ENCODE measurements around the gene NOS2. TPM values are rescaled to one million over a fixed set of nuclear protein-coding genes. Genes with fewer than 3 reads are reported as not detected.
"Not testable (repeated sequence)": the region's sequence is repeated elsewhere in the genome, so short reads cannot be mapped to it uniquely, and the experiment has no call there.

Gene NOS2
- polyA plus RNA-seq, 1 donor (not counting 4 experiments of a cell fraction or from before 2014, with no cell fraction given): not detected

- no peak for DNase-seq (ENCODE audit: low read depth, low spot score)
- H3K4me2 ChIP-seq (ENCODE audit: control insufficient read depth, extremely low read depth, insufficient read depth, low read depth, low read length): no peak overlapping the region
- no peak for TF ChIP-seq EZH2 (IDR thresholded peaks at IDR 0.05; ENCODE audit: low read length)
- TF ChIP-seq CTCF (optimal IDR thresholded peaks at IDR 0.05 in 1 of 3, IDR thresholded peaks at IDR 0.05 in 1 of 3, conservative IDR thresholded peaks at IDR 0.05 in 1 of 3; ENCODE audit: extremely low read depth in 1 of 3, insufficient read depth in 2 of 3, low read length in 3 of 3): no peak
- no peak overlapping the region for H3K9ac ChIP-seq (ENCODE audit: control insufficient read depth, extremely low read depth, insufficient read depth, low read length)
- H4K20me1 ChIP-seq (ENCODE audit: control insufficient read depth, extremely low read depth, insufficient read depth, low read length): no peaks in the 10 kb centered on the region
- no peaks in the 10 kb centered on the region for H3K4me1 ChIP-seq (ENCODE audit: control insufficient read depth, extremely low read depth, insufficient read depth, low read length)
- no peaks in the 10 kb centered on the region for H3K9me3 ChIP-seq (ENCODE audit: control insufficient read depth, low read depth, low read length)
- FAIRE-seq: no peak
- no peak overlapping the region for H3K4me3 ChIP-seq (ENCODE audit: control insufficient read depth in 2 of 3, extremely low read depth in 1 of 3, insufficient read depth in 2 of 3, low read depth in 1 of 3, low read length in 3 of 3)
- H3K9me1 ChIP-seq (ENCODE audit: control insufficient read depth, extremely low read depth, insufficient read depth, low read length): no peaks in the 10 kb centered on the region
- no peaks in the 10 kb centered on the region for H3K36me3 ChIP-seq (ENCODE audit: control insufficient read depth in 2 of 2, extremely low read depth in 1 of 2, insufficient read depth in 2 of 2, low read length in 2 of 2)
- no peak overlapping the region for H2AFZ ChIP-seq (ENCODE audit: control insufficient read depth, low read length)
- dilution Hi-C loops (cut with MboI; ENCODE audit: extremely low pct_ligation_motif_present, low sequenced_read_pairs): no loop called here
- H3K27me3 ChIP-seq (ENCODE audit: control insufficient read depth, extremely low read depth, insufficient read depth, low read length): no peaks in the 10 kb centered on the region
- H3K79me2 ChIP-seq (ENCODE audit: control insufficient read depth, insufficient read depth, low read length): no peaks in the 10 kb centered on the region
- H3K27ac ChIP-seq (ENCODE audit: control insufficient read depth, insufficient read depth, low read length): no peak overlapping the region
Measured at GRCh38 chr17:27746881-27747280, 53.4 kb downstream of the NOS2 start.

- dilution Hi-C loops (cut with MboI; ENCODE audit: extremely low pct_ligation_motif_present, low sequenced_read_pairs); H3K4me1 ChIP-seq (ENCODE audit: control insufficient read depth, extremely low read depth, insufficient read depth, low read length); H2AFZ ChIP-seq (ENCODE audit: control insufficient read depth, low read length); H3K36me3 ChIP-seq (ENCODE audit: control insufficient read depth in 2 of 2, extremely low read depth in 1 of 2, insufficient read depth in 2 of 2, low read length in 2 of 2); H3K9me1 ChIP-seq (ENCODE audit: control insufficient read depth, extremely low read depth, insufficient read depth, low read length); H3K9me3 ChIP-seq (ENCODE audit: control insufficient read depth, low read depth, low read length); H3K4me2 ChIP-seq (ENCODE audit: control insufficient read depth, extremely low read depth, insufficient read depth, low read depth, low read length); H3K27me3 ChIP-seq (ENCODE audit: control insufficient read depth, extremely low read depth, insufficient read depth, low read length); H3K79me2 ChIP-seq (ENCODE audit: control insufficient read depth, insufficient read depth, low read length); H3K4me3 ChIP-seq (ENCODE audit: control insufficient read depth in 2 of 3, extremely low read depth in 1 of 3, insufficient read depth in 2 of 3, low read depth in 1 of 3, low read length in 3 of 3); DNase-seq (ENCODE audit: low read depth, low spot score); H3K9ac ChIP-seq (ENCODE audit: control insufficient read depth, extremely low read depth, insufficient read depth, low read length); FAIRE-seq; H4K20me1 ChIP-seq (ENCODE audit: control insufficient read depth, extremely low read depth, insufficient read depth, low read length); H3K27ac ChIP-seq (ENCODE audit: control insufficient read depth, insufficient read depth, low read length): not testable (repeated sequence)
Measured at GRCh38 chr17:27746320-27746719, 54.0 kb downstream of the NOS2 start.

- H3K4me2 ChIP-seq (ENCODE audit: control insufficient read depth, extremely low read depth, insufficient read depth, low read depth, low read length); FAIRE-seq; DNase-seq (ENCODE audit: low read depth, low spot score); H3K9ac ChIP-seq (ENCODE audit: control insufficient read depth, extremely low read depth, insufficient read depth, low read length); H3K4me1 ChIP-seq (ENCODE audit: control insufficient read depth, extremely low read depth, insufficient read depth, low read length); H3K27me3 ChIP-seq (ENCODE audit: control insufficient read depth, extremely low read depth, insufficient read depth, low read length); H3K4me3 ChIP-seq (ENCODE audit: control insufficient read depth in 2 of 3, extremely low read depth in 1 of 3, insufficient read depth in 2 of 3, low read depth in 1 of 3, low read length in 3 of 3); H3K79me2 ChIP-seq (ENCODE audit: control insufficient read depth, insufficient read depth, low read length); H3K9me1 ChIP-seq (ENCODE audit: control insufficient read depth, extremely low read depth, insufficient read depth, low read length); H4K20me1 ChIP-seq (ENCODE audit: control insufficient read depth, extremely low read depth, insufficient read depth, low read length); H3K9me3 ChIP-seq (ENCODE audit: control insufficient read depth, low read depth, low read length); H2AFZ ChIP-seq (ENCODE audit: control insufficient read depth, low read length); H3K27ac ChIP-seq (ENCODE audit: control insufficient read depth, insufficient read depth, low read length); dilution Hi-C loops (cut with MboI; ENCODE audit: extremely low pct_ligation_motif_present, low sequenced_read_pairs); H3K36me3 ChIP-seq (ENCODE audit: control insufficient read depth in 2 of 2, extremely low read depth in 1 of 2, insufficient read depth in 2 of 2, low read length in 2 of 2): not testable (repeated sequence)
Measured at GRCh38 chr17:27745207-27745830, 55.0 kb downstream of the NOS2 start.
